H1 (cell line): ENCODE measurements around the gene C1orf21. TPM values are rescaled to one million over a fixed set of nuclear protein-coding genes. Genes with fewer than 3 reads are reported as not detected.

Source experiments
- NRF1 ChIP-seq: IDR thresholded peaks from 2 replicates; pipeline ENCODE4 v1.6.1; 2011; ENCODE audit warnings: mild to moderate bottlenecking, low read depth, low read length, improper control_type of control experiment
- RBBP5 ChIP-seq: IDR thresholded peaks from 2 replicates; pipeline ENCODE4 v1.7.1; 2012; ENCODE audit warnings: low read depth, mild to moderate bottlenecking, inconsistent platforms, low read length, moderate library complexity, borderline replicate concordance
- TBP ChIP-seq: IDR thresholded peaks from 2 replicates; pipeline ENCODE4 v1.6.1; 2011; ENCODE audit warnings: low read depth, low read length, improper control_type of control experiment
- polyA plus RNA-seq, 7 experiments: library from polyadenylated mRNA; depleted of rRNA in 3 of 7; stranded (reverse) in 5 of 7; unstranded in 2 of 7; fragments of >200 nt in 5 of 7; fragments of 200-250 nt in 2 of 7; gene quantifications; 1 replicate in 5 of 7; 2 replicates in 1 of 7; 4 replicates in 1 of 7; pipeline versions ENCODE4 v1.2.1 to v1.2.3, GENCODE V29; 2011 to 2013; ENCODE audit warnings: missing spikeins in 2 of 7, mixed read lengths in 2 of 7
- total RNA-seq: library from RNA; stranded (reverse); fragmentation: NEBNext Ultra II Directional; extraction: Animal tissue kit (Norgen Biotek cat#: 25700); gene quantifications from 2 replicates; pipeline ENCODE4 v1.2.1, GENCODE V29; 2021

C1orf21 gene
- total and polyA plus RNA-seq, 2 of the 8 experiments (the other 6 are each of a cell fraction or from before 2014, with no cell fraction given) = 16.6 to 51.0 TPM

- TF ChIP-seq NRF1 (no peak), RBBP5 (no peak), TBP (no peak)
These were observed 112.8 kb downstream of the C1orf21 start (continued) for GRCh38 chr1:184499616-184500015.
